GM21515 (cell line): Measurements from ENCODE around the gene SLITRK2.

ENCODE experiments used
- ATAC-seq: cut with Tn5 transposase; IDR thresholded peaks from one replicate; pipeline ENCODE4 v1.9.1; 2021; ENCODE audit not compliant: unreplicated experiment

Gene SLITRK2

DNA sequence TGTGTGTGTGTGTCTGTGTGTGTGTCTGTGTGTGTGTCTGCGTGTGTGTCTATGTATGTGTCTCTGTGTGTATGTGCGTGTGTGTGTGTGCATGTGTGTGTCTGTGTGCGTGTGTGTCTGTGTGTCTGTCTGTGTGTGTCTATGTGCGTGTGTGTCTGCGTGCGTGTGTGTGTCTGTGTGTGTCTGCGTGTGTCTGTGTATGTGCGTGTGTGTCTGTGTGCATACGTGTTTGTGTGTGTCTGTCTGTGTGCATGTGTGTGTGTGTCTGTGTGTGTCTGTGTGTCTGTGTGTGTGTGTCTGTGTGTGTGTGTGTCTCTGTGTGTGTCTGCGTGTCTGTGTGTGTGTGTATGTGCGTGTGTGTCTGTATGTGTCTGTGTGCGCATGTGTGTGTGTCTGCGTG lies 35.6 kb downstream of the SLITRK2 start:
- no peak for ATAC-seq

DNA sequence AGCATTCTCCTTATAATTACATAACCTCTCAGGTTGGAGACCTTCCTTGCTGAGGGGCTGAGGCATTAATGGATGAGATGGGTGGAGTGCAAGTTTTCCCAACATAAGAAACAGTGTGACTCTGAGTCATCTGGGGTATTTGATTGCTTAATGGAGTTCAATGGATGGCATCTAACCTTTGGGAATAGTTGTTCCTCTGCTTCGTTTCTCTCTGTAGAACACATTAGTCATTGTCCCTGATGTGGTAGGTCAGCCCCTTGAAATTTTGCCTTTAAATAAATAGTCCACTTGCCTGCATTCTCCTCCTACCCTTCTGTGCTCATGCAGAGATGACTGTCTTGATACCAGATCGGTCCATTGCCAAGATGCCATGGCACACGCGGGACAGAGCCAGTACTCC lies 38.6 kb downstream of the SLITRK2 start:
- no peak for ATAC-seq

- ATAC-seq: no peak
These were observed 44.2 kb downstream of the SLITRK2 start for GRCh38 chrX:145861818-145862217.

DNA sequence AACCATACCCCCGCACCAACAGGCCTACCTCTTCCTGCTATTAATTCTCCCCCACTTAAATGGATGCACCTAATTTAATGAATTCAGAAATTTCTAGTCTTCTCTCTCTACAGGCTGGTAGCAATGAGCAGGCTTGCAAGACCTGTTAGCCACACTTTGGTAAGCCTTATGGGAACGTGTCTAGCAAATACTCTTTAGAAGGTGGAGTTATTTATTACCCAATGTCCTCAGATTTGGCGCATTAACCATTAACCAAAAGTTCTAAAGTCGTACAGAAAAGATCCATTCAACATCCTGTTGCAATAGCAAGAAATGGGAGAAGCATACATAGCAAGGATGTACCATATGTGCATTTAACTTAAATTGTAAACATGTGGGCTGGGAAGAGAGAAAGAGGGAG lies 47.5 kb downstream of the SLITRK2 start:
- no peak for ATAC-seq
